Measurements from ENCODE around the gene CUL9.

Gene CUL9

GRCh38 chr6:43231053-43231452 is 49.1 kb downstream of the CUL9 start:
- no peak for DNase-seq

DNA sequence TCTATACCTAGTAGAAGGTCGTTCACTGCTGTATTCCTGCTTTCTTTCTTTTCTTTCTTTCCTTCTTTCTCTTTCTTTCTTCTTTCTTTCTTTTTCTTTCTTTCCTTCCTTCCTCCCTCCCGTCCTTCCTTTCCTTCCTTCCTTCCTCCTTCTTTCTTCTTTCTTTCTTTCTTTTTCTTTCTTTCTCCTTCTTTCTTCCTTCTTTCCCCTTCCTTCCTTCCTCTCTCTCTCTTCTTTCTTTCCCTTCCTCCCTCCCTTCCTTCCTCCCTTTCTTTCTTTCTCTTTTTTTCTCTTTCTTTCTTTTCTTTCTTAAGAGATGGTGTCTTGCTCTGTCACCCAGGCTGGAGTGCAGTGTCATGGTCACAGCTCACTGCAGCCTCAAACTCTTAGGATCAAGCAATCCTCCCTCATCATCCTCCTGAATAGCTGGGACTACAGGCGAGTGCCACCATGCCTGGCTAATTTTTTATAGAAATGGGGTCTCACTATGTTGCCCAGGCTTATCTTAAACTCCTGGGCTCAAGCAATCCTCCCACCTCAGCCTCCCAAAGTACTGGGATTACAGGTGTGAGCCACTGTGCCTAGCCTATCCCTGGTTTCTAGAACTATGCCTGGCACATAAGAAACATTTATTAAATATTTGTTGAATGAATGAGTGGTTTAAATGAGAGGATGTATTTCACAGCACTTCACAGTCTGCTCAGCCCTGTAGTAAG is 49.9 kb downstream of the CUL9 start:
- no peak for DNase-seq

DNA sequence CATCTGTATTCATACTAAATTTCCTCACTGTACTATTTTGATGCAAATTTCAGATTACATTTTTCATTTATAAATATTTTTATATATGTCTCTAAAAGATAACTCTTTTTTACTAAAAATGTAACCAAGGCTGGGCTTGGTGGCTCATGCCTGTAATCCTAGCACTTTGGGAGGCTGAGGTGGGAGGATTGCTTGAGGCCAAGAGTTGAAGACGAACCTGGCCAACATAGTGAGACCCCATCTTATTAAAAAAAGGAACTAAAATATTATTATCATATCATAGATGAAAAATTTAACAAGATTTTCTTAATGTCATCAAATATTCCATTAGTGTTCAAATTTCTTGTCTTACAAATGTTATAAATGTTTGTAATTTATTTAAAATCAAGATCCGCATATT is 53.8 kb downstream of the CUL9 start:
- no peak for DNase-seq

- no peak for DNase-seq
These were observed 57.1 kb downstream of the CUL9 start for GRCh38 chr6:43239054-43239453.

GRCh38 chr6:43240950-43241349 is 59.0 kb downstream of the CUL9 start:
- no peak for DNase-seq

- DNase-seq: no peak
These were observed 59.5 kb downstream of the CUL9 start for GRCh38 chr6:43241446-43241845.

DNA sequence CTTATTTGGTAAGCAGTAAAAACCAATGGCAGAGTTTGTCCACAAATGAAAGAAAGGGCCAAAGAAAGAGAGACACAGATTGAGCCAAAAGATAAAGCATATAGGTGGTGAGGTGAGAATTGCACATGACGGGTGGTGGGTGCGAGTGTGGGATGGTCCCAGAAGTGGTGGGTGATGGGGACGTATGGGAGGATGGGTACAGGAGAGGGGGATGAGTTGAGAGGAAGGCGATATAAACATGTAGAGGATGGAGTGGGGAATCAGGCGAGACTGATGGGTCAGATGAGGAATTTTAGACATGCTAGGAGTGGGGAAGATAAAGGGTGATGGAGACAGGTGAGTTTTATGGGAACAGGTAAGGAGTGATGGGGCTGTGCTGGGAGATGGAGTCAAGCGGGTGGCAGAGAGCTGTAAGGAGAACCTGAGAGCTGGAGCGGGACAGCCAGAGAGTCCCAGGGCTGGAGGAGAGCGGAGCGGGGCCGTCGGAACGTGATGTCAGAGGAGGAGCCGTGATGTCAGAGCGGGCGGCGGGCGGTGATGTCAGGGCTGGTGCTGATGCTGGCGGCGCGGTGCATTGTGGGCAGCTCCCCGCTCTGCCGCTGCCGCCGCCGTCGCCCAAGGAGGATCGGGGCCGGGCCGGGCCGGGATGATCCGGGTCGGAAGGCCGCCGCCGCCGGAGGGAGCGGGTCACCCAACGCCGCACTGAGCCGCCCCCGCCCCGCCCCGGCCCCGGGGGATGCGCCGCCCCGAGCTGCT is 61.1 kb downstream of the CUL9 start, which contains the start of gene TTBK1:
TSS of gene TTBK1 (plus strand) at position 574 of the 756 bp plus-strand sequence. CDS start 3,180 bp downstream, outside the sequence.
- no peak for DNase-seq

GRCh38 chr6:43243664-43244321 is 61.8 kb downstream of the CUL9 start:
- no peak for DNase-seq

GRCh38 chr6:43246301-43247113 is 64.5 kb downstream of the CUL9 start:
- DNase-seq: peak; percentile 86

GRCh38 chr6:43247114-43247999 is 65.4 kb downstream of the CUL9 start:
- peak; percentile 58 for DNase-seq

- no peak for DNase-seq
These were observed 66.1 kb downstream of the CUL9 start for GRCh38 chr6:43248101-43248500.

GRCh38 chr6:43248791-43249190 is 66.8 kb downstream of the CUL9 start:
- no peak for DNase-seq

DNA sequence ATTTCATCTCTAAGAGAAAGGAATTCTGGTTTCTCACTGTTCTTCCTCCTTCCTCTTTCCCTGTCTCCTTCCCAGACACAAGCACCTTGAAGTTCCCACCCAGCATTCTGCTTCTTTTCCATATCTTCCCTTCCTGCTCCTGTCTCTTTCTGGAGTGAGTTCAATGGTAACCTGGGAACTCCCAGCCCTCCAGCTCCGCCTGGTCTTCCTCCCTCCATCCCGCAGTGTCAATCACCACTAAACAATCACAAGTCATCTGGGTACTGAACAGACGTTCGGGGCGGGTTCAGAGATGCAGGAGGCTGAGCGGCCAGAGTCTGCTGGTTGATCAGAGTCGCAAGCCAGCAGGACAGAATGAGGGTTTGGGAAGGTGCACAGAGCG is 69.0 kb downstream of the CUL9 start:
- no peak for DNase-seq

- no peak for DNase-seq
These were observed 71.4 kb downstream of the CUL9 start for GRCh38 chr6:43253401-43253800.

DNA sequence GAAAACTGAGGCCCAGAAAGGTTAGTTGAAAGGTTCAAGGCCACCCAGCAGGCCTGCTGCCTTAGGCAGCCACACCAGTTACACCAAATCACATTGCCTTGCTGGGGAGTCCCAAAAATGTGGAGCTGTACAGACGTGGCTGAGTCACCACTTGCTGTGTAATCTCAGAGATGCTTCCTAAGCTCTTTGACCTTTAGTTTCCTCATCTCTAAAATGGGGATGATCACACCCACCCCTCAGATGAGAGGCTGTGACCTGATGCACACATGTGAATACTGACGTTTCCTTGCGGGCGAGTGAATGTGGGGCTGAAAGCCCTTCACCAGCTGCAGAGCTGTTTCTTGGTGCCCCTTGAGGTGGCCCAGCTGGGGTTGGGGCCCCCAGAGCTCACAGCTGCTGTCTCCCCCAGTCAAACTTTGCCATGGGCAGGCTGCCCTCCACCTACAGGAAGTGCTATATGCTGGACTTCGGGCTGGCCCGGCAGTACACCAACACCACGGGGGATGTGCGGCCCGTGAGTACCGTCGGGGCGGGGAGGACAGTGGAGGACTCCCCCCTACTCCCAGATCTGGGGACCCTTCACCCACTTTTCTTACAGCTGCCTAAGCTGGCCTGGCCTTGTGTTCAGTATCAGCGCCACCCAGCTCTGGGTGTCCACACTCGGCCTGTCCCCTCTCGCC is 72.3 kb downstream of the CUL9 start:
- no peak for DNase-seq

GRCh38 chr6:43254846-43255245 is 72.8 kb downstream of the CUL9 start:
- DNase-seq: no peak

- no peak for DNase-seq
These were observed 73.5 kb downstream of the CUL9 start for GRCh38 chr6:43255408-43256054.

GRCh38 chr6:43256670-43257366 is 74.8 kb downstream of the CUL9 start:
- no peak for DNase-seq

GRCh38 chr6:43257367-43258145 is 75.6 kb downstream of the CUL9 start:
- DNase-seq: no peak

Data from SHP77 treated with DMSO at 0.1 percent for 48 hours (cell line).